Measurements from ENCODE around the gene STK31. TPM values are rescaled to one million over a fixed set of nuclear protein-coding genes. Genes with fewer than 3 reads are reported as not detected.
"Not testable (repeated sequence)": the region's sequence is repeated elsewhere in the genome, so short reads cannot be mapped to it uniquely, and the experiment has no call there.

STK31 gene
- total and polyA plus RNA-seq, 10 donors: 0.17 to 2.4 (median 0.63) TPM

GRCh38 chr7:23759671-23760391, 49.8 kb downstream of the STK31 start:
- H3K4me1 ChIP-seq: no peaks in the 10 kb centered on the region
- no peaks in the 10 kb centered on the region for H3K27me3 ChIP-seq (replicated peaks in 1 of 7)
- no peak for DNase-seq
- no peak for TF ChIP-seq CTCF (IDR thresholded peaks at IDR 0.05 in 8 of 11, conservative IDR thresholded peaks at IDR 0.05 in 3 of 11)
- TF ChIP-seq POLR2A (IDR thresholded peaks at IDR 0.05): no peak
- no peak for TF ChIP-seq POLR2AphosphoS5 (IDR thresholded peaks at IDR 0.05)
- H3K36me3 ChIP-seq: no peaks in the 10 kb centered on the region
- H3K9me3 ChIP-seq: peaks cover 0 to 6% (median 0%) of the 10 kb centered on the region in 8 donors
- H3K27ac ChIP-seq: no peak overlapping the region
- no peak overlapping the region for H3K4me3 ChIP-seq
- intact Hi-C loops (cut with DNase I; ENCODE audit: low total_unique reads): no loop called here

DNA sequence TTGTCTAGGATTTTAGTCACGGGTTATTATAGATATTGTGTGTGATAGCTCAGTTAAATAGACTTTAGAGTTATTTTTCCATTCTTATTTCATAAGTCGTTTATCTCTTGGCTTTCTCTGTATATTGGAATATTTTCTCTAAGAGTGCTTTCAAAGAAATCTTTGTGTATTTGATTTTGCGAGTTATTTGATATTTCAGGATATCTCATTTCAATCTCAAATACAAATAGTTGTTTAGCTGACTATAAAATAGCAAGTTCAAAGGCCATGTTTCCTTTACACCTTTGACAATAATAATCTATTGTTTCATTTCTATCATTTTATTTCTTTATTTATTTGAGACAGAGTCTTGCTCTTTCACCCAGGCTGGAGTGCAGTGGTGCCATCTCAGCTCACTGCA, 55.9 kb downstream of the STK31 start:
- intact Hi-C loops (cut with DNase I; ENCODE audit: low total_unique reads): no loop called here
- H3K36me3 ChIP-seq: no peaks in the 10 kb centered on the region
- no peak overlapping the region for H3K27ac ChIP-seq
- H3K9me3 ChIP-seq: no peaks in the 10 kb centered on the region
- H3K4me1 ChIP-seq: no peaks in the 10 kb centered on the region
- H3K27me3 ChIP-seq (replicated peaks in 1 of 7): no peaks in the 10 kb centered on the region
- no peak for DNase-seq
- TF ChIP-seq POLR2A (IDR thresholded peaks at IDR 0.05) (no peak), POLR2AphosphoS5 (IDR thresholded peaks at IDR 0.05) (no peak), CTCF (IDR thresholded peaks at IDR 0.05 in 8 of 11, conservative IDR thresholded peaks at IDR 0.05 in 3 of 11) (no peak)
- no peak overlapping the region for H3K4me3 ChIP-seq
- 81 to 89% (median 87%) methylated on average over 3 of the region's 3 CpGs for WGBS, 5 donors

- intact Hi-C loops (cut with DNase I; ENCODE audit: low total_unique reads): no loop called here
- Histone ChIP-seq H3K36me3 (no peaks in the 10 kb centered on the region), H3K9me3 (no peaks in the 10 kb centered on the region), H3K27me3 (replicated peaks in 1 of 7) (no peaks in the 10 kb centered on the region), H3K4me3 (no peak overlapping the region), H3K27ac (no peak overlapping the region), H3K4me1 (no peaks in the 10 kb centered on the region)
- no peak for TF ChIP-seq POLR2A (IDR thresholded peaks at IDR 0.05)
- no peak for TF ChIP-seq CTCF (IDR thresholded peaks at IDR 0.05 in 8 of 11, conservative IDR thresholded peaks at IDR 0.05 in 3 of 11)
- no peak for TF ChIP-seq POLR2AphosphoS5 (IDR thresholded peaks at IDR 0.05)
- DNase-seq: no peak
Observed at GRCh38 chr7:23767514-23767913, 57.5 kb downstream of the STK31 start.

DNA sequence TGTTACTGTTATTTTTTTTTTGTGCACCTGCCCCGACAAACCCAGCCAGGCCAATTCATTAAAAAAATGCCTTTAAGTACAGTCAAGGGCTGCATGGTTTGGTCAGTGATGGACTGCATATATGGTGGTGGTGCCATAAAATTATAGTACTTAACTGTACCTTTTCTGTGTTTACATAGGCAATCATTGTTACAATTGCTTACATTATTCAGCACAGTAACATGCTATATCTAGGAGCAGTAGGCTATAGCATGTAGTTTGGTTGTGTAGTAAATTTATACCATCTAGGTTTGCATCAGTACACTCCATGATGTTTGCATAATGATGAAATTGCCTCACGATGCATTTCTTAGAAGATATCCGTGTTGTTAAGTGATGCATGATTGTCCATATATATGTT, 58.0 kb downstream of the STK31 start:
- Histone ChIP-seq H3K4me3 (no peak overlapping the region), H3K27me3 (replicated peaks in 1 of 7) (no peaks in the 10 kb centered on the region), H3K4me1 (no peaks in the 10 kb centered on the region), H3K27ac (no peak overlapping the region), H3K9me3 (peaks cover 0 to under 1% (median 0%) of the 10 kb centered on the region in 8 donors), H3K36me3 (no peaks in the 10 kb centered on the region)
- 53 to 94% (median 91%) methylated on average over 3 of the region's 3 CpGs for WGBS, 5 donors
- TF ChIP-seq CTCF (IDR thresholded peaks at IDR 0.05 in 8 of 11, conservative IDR thresholded peaks at IDR 0.05 in 3 of 11) (no peak), POLR2A (IDR thresholded peaks at IDR 0.05) (no peak), POLR2AphosphoS5 (IDR thresholded peaks at IDR 0.05) (no peak)
- no peak for DNase-seq
- intact Hi-C loops (cut with DNase I; ENCODE audit: low total_unique reads): no loop called here

- 83 to 92% (median 85%) methylated on average over 5 to 7 of the region's 7 CpGs for WGBS, 5 donors
- intact Hi-C loops (cut with DNase I; ENCODE audit: low total_unique reads); H3K27me3 ChIP-seq (replicated peaks in 1 of 7); H3K27ac ChIP-seq; H3K36me3 ChIP-seq; H3K4me3 ChIP-seq; H3K4me1 ChIP-seq; DNase-seq: not testable (repeated sequence)
- peaks cover 0 to 33% (median 18%) of the 10 kb centered on the region in 8 donors for H3K9me3 ChIP-seq
Observed at GRCh38 chr7:23779185-23779800, 69.3 kb downstream of the STK31 start.

Data from spleen (tissue), 11 donors.